KBM-7 (cell line): Measurements from ENCODE around the gene MDFI.

ENCODE experiments used
- DNase-seq: peaks from one replicate; pipeline ENCODE4 v3.0.0-alpha.2; 2015
- in situ Hi-C: fragments of 300-500 bp; cut with MboI; formaldehyde crosslinking; loops from 2 replicates; pipeline ENCODE4 v1.14.3; 2020; ENCODE audit warnings: low sequenced_read_pairs, low pct_unique_long_range_greater_than_20kb, mixed read lengths

MDFI gene

DNA sequence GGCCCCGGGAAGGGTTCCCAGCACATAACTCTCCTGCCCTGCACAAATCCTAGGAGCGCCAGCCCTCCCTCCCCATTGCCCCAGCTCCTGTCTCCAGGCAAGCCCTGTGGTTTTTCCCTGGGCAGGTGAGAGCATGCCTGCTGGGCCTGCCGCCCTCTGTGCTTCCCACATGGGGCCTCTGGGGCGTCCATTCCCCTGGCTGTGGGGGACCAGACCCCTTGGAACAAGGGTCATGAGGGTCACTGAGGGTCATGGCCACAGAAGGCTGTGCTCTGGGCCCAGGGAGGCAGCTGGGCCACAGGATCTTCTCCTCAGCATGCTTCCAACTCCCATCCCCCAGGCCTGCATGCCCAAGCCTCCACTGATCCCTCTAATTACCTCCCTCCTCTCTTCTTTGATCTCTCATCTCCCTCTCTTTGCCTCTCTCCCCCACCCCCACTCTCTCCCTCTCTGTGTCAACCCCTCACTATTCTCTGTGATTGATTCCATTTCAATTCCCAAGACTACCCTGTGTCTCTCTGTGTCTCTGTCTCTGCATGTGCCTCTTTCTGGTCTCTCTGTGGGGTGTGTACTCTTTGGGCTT lies 6.1 kb downstream of the MDFI start:
- DNase-seq, result no peak
- in situ Hi-C loops, result no loop called here

DNA sequence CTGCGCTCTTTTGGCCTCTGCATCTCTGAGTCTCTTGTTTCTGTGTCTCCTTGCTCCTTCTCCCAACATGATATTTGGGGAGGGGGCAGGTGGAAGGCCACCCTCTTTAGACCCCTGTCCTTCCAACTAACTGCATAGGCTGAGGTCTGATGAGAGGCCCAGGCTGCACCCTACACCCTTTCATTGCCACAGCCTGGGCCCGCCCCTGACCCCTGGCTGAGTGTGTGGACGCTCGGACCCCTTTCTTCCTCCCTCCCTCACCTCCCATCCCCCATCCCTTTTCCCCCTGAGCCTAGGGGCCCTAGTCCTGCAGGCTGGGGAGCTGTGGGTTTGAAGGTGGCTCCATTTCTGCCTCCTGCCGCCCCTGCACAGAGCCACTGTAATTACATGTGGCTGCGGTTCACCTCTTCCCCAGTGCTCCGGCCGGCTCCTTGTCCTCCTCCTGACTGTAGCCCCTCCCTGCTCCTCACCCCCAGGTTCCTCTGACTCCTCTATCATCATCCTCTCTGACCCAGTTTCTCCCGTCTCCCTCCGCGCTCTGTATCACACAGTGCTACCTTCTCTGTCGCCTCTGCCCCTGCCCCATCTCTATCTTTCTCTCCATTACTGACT lies 6.8 kb downstream of the MDFI start:
- DNase-seq, result no peak
- in situ Hi-C loops, result no loop called here

DNA sequence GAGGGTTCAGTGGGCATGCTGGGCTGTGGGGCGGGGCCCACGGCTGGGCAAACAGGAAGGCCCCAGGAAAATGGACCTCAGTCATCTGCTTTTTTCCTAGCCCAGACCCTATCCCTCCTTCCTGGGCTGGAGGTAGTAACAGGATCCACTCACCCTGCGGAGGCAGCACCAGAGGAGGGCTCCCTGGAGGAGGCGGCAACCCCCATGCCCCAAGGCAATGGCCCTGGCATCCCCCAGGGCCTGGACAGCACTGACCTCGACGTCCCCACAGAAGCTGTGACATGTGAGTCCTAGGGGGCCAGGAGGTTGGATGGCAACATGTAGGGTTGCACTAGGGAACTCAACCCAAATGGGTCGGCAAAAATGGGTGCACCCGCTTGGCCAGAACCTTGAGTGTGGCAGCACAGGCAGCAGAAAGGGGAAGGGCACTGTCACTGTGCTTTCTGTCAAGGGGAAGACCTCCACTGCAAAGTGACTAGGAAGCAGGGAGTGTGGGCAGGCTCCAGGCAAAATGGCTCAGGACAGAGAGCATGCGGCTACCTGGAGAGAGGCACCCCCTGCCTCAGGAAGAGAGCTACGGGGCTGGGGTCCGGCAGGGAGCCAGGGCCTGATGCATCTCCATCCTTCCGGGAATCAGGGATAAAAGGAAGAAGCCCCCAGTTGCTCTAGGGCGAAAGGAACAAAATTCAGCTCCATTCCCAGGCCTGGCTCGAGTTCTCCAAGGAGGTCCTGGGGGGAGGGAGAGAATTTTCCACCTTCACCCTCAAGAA lies 7.9 kb downstream of the MDFI start:
- DNase-seq, result no peak
- in situ Hi-C loops, result no loop called here

DNA sequence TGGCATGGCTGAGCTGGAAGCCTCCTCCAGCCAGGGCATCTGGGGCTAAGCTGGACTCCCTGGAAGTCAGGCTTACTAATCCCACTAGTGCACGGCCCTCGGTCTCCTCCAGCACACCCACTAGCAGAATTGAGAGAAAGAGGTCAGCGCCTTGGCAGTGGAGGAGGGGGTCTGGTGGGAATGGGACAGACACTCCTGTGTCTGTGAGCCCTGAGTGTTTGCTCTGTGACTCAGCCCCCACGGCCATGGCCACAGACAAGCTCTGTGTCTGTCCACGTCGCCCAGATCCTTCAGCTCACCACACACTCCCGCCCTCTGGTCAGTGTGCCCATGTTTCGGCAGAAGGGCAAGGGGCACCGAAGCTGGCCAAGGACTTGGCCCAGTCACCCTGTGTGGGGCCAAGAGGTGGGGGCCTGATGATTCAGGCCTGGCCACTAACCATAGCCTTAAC lies 8.8 kb downstream of the MDFI start:
- in situ Hi-C loops, result no loop called here
- DNase-seq, result no peak

DNA sequence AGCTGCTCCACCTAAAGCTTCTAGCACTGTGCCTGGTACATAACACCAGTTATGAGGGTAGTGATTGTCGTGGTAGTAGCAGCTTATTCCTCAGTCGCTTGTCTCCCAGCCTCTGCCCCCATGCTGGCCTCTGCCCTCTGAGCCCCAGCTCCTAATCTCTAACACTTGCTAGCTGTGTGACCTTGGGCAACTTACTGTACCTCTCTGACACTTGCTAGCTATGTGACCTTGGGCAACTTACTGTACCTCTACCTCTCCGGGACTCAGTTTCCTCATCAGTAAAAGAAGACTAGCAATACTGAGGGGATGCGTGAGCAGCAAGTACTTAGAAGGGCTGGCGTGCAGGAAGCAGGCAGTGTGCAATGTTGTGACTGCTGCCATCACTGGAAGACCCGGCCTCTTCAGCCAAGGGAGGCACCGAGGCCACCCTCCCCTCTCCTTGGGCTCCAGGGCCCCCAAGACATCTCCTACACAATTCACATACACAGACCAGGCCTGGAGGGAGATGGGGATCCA lies 9.9 kb downstream of the MDFI start:
- in situ Hi-C loops, result no loop called here
- no peak for DNase-seq

DNA sequence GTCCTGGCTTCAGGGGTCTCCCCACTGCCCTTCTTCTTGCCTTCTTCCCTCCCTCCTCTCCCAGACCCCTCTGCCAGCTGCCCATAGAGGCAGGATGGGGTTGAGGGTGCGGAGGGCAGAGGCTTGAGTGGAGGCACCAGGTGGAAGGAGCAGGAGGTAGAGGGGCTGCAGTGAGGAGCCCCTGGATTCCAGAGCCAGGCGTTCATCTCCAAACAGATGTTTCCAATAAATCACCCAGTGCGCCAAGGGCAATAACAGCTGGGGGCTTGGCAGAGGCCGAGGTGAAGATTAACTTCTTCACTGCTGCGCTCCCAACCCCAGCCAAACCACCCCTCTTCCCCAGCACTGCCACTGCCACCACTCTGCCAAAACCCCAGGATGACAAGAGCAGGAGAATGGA lies 10.7 kb downstream of the MDFI start:
- in situ Hi-C loops, result no loop called here
- no peak for DNase-seq

DNA sequence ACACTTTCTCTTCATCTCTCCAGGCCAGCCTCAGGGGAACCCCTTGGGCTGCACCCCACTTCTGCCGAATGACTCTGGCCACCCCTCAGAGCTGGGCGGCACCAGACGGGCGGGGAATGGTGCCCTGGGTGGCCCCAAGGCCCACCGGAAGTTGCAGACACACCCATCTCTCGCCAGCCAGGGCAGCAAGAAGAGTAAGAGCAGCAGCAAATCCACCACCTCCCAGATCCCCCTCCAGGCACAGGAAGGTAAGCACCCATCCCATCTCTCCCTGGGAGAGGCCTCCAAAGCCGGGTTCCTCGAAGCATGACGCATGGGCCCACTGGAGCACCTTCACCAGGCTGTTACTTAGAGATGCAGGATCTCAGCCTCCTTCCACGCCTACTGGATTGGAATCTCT lies 11.3 kb downstream of the MDFI start:
- in situ Hi-C loops, result no loop called here
- DNase-seq, result no peak

DNA sequence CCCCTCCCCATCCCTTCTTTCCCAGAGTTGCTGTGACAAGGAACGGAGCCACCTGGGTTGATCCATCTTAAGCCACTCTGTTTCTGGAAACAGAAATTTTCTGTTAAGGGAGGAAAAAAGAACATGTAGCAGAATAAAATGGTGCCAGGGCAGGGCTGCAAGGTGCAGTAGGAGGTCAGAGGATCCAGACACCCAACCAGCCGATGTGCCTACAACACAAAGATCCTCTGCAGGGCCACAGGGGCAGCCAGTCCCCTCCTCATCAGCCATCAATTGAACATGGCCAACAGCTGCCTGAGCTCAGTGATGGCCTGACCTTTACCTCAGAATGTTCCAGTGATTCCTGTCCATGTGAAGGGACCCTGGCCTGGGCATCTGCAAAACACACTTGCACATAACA lies 11.9 kb downstream of the MDFI start:
- DNase-seq, result no peak
- in situ Hi-C loops, result no loop called here

DNA sequence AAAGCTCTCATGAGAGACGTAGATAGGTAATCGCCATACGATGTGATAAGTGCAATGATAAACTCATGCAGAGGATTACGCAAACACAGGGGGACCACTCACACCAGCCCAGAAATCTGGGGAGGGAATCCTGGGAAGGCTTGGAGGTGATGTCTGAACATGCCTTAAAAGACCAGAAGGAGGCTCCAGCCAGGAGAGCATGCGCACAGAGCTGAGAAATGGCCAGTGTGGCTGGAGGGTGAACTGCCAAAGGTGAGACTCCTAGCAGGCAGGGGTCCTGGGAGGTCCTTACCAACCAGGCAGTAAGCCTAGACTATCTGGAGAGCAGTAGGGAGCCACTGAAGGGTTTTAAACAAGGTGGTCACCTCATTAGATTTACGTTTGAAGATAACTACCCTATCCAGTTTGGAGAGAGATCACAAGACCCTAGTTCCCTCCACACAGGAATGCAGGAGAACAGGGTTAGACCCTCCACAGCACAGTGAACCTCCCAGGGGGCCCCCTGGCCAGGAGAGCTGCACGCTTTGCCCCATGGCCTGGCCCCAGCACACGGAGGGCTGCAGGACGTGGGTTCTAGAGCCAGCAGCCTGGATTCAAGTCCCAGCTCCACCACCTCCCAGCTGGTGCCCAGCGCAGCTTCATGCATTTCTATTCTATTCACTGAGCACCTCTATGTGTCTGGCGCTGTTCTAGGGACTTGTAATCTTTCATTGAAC lies 13.1 kb downstream of the MDFI start:
- no peak for DNase-seq
- in situ Hi-C loops, result no loop called here

DNA sequence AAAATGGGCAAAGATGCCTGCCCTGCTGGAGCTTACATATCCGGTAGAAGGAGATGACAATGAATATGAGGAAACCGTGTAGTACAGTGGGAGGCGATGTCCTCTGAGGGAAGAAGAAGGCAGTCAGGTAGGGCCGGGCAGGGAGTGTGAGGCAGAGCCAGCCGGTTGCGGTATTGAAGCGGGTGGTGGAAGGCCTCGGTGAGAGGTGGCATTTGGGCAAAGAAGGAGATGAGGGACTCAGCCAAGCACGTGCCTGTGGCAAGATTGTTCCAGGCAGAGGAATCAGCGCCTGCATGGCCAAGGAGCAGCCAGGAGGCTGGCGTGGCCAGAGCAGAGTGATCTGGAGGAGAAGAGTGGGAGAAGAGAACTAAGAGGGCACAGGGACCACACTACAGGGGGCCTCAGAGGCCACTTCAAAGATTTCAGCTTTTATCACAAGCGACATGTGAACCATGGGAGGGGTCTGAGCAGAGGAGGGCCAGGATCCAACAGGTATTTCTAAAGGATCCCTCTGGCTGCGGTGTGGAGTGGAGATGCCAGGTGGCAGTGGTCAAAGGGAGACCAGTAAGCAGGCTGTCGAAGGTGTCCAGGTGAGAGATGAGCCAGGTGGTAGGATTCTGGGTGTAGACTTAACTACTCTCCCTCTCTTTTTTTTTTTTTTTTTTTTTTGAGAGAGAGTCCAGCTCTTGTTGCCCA lies 13.8 kb downstream of the MDFI start:
- in situ Hi-C loops, result no loop called here

DNA sequence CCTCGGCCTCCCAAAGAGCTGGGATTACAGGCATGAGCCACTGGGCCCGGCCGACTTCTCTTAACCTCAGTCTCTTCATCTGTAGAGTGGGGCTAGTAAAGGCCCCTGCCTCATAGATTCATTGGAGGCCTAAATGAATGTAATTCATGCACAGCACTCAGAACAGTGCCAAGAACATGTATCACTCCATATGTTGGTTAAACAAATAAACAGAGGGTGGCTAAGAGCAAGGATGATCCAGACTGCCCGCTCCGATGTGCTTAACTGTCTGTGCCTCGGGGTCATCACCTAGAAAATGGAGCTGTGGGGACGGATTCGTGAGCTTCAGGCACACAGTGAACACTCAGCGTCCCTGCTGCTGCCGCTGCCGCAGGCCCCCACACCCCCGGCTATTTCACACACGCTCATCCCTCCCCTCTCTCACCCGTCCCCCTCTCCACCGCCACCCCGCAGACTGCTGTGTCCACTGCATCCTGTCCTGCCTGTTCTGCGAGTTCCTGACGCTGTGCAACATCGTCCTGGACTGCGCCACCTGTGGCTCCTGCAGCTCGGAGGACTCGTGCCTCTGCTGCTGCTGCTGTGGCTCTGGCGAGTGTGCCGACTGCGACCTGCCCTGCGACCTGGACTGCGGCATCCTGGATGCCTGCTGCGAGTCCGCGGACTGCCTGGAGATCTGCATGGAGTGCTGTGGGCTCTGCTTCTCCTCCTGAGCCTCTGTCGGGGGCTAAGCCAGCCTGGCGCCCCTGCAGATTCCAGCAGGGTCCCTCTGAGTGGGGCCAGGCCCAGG lies 14.8 kb downstream of the MDFI start:
- in situ Hi-C loops, result no loop called here
- DNase-seq, result no peak

More for the DNA sequence above, 13.8 kb downstream of the MDFI start:
- DNase-seq, result no peak

DNA sequence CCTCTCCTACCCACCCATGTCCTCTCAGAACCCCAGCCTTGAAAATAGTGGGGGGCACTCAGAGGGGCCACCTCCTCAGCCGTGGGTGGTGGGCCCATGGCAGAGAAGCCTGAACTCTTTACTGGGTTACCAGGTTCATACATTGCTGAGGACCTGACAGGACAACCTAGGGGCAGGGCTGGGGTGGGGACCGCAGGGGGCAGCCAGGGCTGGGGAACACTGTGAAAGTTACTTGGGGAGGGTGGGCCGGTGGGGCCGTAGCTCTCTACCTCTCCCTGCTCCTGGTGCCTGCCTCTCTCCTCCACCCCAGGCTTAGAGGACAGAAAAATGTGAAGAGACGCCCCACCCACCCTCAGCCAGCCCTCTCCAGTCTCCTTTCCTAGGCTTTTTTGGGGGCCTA lies 15.4 kb downstream of the MDFI start:
- in situ Hi-C loops, result no loop called here
- no peak for DNase-seq

DNA sequence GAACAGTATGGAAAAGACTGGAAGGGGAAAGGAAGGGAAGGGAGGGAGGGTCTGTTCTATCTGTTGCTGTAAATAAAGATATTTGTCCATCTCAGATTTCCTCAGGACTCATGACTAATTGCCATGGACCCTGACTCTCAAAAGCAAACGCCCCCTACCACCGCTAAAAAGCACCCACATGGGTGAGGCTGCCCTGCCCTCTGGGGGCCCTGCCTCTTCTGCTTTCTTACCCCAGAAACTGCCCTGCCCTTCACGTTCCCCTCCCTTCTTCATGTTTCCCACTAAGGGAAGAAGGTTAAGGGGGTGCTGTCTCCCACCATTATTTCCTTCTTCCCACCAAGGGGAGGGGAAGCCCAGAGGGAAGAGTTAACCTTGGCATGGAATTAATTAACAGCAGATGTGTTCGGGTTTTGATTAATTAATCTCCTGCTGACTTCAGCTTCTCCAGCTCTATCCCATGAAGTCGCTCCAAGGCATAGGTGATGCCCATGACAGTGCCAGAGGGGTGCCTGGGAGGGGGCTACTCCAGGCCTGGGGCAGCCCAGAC lies 16.0 kb downstream of the MDFI start:
- in situ Hi-C loops, result no loop called here
- no peak for DNase-seq

DNA sequence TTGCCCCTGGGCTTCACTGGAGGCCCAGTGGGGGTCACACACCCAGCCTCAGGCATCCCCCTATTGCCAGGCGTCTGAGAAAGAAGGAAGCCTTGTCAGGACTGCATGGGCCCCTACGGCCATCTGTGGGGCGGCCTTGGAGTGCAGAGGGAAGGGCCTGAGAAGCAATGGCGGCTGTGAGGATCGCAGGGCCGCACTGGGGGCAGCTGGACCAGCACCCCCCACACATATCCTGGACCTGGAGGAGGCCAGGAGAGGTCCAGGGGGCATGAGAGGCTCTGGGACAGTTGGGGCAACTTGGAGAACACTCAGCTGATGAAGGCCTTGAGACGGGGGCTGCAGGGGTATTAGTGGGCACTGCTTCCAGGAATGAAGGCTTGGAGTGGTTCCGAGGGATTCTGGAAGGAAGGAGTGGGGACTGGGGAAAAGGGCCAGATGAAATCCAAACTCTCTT lies 16.5 kb downstream of the MDFI start:
- in situ Hi-C loops, result no loop called here

DNA sequence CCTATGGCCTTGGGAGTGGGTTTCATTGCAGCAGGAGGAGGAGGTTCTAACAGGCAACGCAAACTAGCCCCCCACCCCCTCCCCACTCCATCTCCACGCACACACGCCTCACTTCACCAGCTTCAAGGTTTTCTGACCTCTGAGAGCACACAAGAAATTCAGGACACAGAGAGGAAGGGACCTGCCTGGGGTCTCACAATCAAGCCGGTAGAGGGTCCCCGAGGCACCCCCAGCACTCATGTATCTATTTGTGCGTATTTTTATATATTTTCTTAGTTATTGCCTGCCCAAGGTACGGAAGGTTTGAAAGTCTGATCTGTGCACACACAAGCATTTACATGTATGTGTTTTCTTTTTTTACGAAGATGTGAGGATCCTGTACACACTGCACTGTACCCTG lies 16.9 kb downstream of the MDFI start:
- in situ Hi-C loops, result no loop called here
- no peak for DNase-seq

More for the DNA sequence above, 16.5 kb downstream of the MDFI start:
- no peak for DNase-seq

DNA sequence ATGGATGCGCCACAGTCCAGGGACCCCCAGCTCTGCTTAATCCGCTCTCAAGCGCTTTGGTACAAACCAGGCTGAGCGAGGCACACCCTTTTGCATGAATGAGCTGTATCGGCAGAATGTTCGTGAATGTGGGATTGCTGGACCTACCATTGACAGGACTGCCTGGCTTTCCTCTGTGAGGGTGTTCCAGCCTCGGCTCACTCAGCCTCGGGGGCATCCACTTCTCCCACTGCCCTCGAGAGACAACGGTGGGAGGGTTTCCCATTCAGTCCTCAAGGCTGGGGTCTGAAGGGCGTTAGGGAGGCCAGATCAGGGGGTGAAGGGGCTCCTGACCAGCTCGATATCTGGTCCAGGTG lies 17.4 kb downstream of the MDFI start:
- no peak for DNase-seq
- in situ Hi-C loops, result no loop called here

DNA sequence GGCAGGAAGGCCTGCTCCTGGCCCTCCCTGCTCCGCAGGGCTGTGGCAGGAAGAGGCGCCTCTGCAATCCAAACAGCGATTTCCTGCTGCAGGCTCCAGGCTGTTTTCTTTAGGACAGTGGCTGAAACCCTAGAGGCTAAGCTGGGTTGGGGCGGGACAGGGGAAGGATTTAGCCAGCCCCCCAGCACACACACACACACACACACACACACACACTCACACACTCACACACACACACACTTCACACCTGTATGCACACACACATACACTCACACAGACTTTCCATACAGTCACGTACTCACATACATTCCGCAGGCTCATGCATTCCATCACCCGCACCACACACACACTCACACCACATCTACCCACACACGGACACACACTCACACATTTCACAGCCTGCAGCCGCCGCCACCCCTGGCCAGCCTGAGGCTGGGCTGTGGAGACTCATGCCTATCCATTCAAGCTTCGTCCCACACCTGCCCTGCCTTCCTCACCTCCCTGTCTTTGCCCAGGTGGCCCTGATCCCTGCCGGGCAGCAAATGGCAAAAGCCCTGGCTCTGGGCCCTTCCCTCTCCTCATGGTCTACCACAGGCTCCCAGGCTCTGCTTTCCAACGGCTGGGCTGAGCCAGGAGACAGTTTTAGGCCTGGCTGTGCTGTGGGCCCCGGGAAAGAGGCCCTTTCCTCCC lies 17.9 kb downstream of the MDFI start:
- DNase-seq, result peak; percentile 64
- in situ Hi-C loops, result no loop called here
